ENCODE results near the gene OR52B6. TPM values are rescaled to one million over a fixed set of nuclear protein-coding genes. Genes with fewer than 3 reads are reported as not detected.

OR52B6 gene
- total and polyA plus RNA-seq, 2 of the 13 experiments (the other 11 are each of a cell fraction or from before 2014, with no cell fraction given) = not detected

GRCh38 chr11:5536482-5536881 is 44.2 kb upstream of the OR52B6 start (continued):
- TF ChIP-seq ZBTB3 (CRISPR knock-in tag; IDR thresholded peaks at IDR 0.05; ENCODE audit: borderline replicate concordance, low read depth) = no peak
- TF ChIP-seq ISX (CRISPR knock-in tag; conservative IDR thresholded peaks at IDR 0.05) = no peak
- no peak for TF ChIP-seq ZNF431 (CRISPR knock-in tag; IDR thresholded peaks at IDR 0.05; ENCODE audit: borderline replicate concordance, low read depth)
- no peak for TF ChIP-seq BATF2 (CRISPR knock-in tag; IDR thresholded peaks at IDR 0.05)
- no peak for TF ChIP-seq HDAC2 (CRISPR knock-in tag; IDR thresholded peaks at IDR 0.05)
- TF ChIP-seq ZNF552 (CRISPR knock-in tag; IDR thresholded peaks at IDR 0.05; ENCODE audit: borderline replicate concordance) = no peak
- TF ChIP-seq KLF13 (CRISPR knock-in tag; IDR thresholded peaks at IDR 0.05) = no peak
- TF ChIP-seq NFATC3 (CRISPR knock-in tag; IDR thresholded peaks at IDR 0.05) = no peak

DNA sequence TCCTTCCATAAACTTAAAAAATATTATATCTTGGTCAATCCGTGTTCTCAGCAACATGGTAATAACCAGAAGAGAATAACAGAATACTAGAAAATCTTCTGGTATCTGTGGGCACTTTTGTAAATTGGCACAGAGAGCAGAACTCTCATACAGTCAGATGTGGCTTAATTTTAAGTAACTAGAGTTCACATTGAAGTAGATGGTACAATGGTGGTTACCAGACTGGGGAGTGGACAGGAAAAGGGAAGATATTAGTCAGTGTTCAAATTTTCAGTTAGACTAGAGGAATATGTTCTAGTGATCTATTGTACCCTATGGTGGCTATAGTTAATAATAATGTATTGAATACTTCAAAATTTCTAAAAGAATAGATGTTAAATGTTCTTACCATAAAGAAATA is 39.2 kb upstream of the OR52B6 start:
- 0% methylated on average over 1 of the region's 1 CpG for WGBS (ENCODE audit: low lambda C conversion rate)
- POLR2A ChIA-PET = no interaction called here
- ATAC-seq = no peak
- CTCF ChIA-PET (ENCODE audit: low intra/inter-chr PET ratio, low total read pairs) = no interaction called here
- H3K27me3 ChIP-seq (ENCODE audit: control insufficient read depth in 1 of 2, insufficient read depth in 2 of 2, low read length in 2 of 2) = no peaks in the 10 kb centered on the region; a peak in 1 of 5 replicates
- H3K79me2 ChIP-seq (ENCODE audit: insufficient read depth, low read length) = no peaks in the 10 kb centered on the region
- H3K4me1 ChIP-seq (ENCODE audit: insufficient read depth, low read length) = no peaks in the 10 kb centered on the region
- no peaks in the 10 kb centered on the region for H4K20me1 ChIP-seq (ENCODE audit: insufficient read depth, low read length)
- H3K27ac ChIP-seq (ENCODE audit: extremely low read length, insufficient read depth, low read length) = no peak overlapping the region
- H2AFZ ChIP-seq (ENCODE audit: low read length) = no peak overlapping the region
- in situ Hi-C loops (cut with HindIII; ENCODE audit: extremely low pct_ligation_motif_present, low pct_unique_long_range_greater_than_20kb) (no loop called here), intact Hi-C loops (cut with micrococcal nuclease; ENCODE audit: unreplicated experiment) (no loop called here)
- no peaks in the 10 kb centered on the region for H3K36me3 ChIP-seq (replicated peaks in 1 of 2; ENCODE audit: control insufficient read depth in 1 of 2, insufficient read depth in 2 of 2, low read length in 2 of 2)
- H3K9me3 ChIP-seq (ENCODE audit: low read length) = no peaks in the 10 kb centered on the region
- H3K4me3 ChIP-seq (replicated peaks in 1 of 3; ENCODE audit: insufficient read depth in 1 of 3, low read depth in 2 of 3, low read length in 3 of 3) = no peak overlapping the region
- BruUV-seq (replicated peaks) = no TSS peak
- no peak overlapping the region for H3K9ac ChIP-seq (ENCODE audit: insufficient read depth, low read depth, low read length)
- H3K4me2 ChIP-seq (ENCODE audit: low read depth, low read length) = no peak overlapping the region
- no peak for DNase-seq (ENCODE audit: low spot score)
- no peak for FAIRE-seq
- TF ChIP-seq PATZ1 (CRISPR knock-in tag; IDR thresholded peaks at IDR 0.05) (no peak), ZNF207 (IDR thresholded peaks at IDR 0.05; ENCODE audit: borderline replicate concordance) (no peak), ZNF430 (CRISPR knock-in tag; IDR thresholded peaks at IDR 0.05) (no peak), FOXO1 (CRISPR knock-in tag; IDR thresholded peaks at IDR 0.05) (no peak), ZNF562 (CRISPR knock-in tag; IDR thresholded peaks at IDR 0.05; ENCODE audit: borderline replicate concordance) (no peak), ZNF230 (CRISPR knock-in tag; IDR thresholded peaks at IDR 0.05) (no peak), STAG1 (CRISPR knock-in tag; IDR thresholded peaks at IDR 0.05) (no peak), ZNF773 (CRISPR knock-in tag; IDR thresholded peaks at IDR 0.05; ENCODE audit: borderline replicate concordance) (no peak), THYN1 (CRISPR knock-in tag; IDR thresholded peaks at IDR 0.05; ENCODE audit: borderline replicate concordance, low read depth) (no peak), FOXC1 (CRISPR knock-in tag; IDR thresholded peaks at IDR 0.05; ENCODE audit: borderline replicate concordance) (no peak), SCMH1 (CRISPR knock-in tag; IDR thresholded peaks at IDR 0.05; ENCODE audit: borderline replicate concordance) (no peak), TCF7L2 (IDR thresholded peaks at IDR 0.05; ENCODE audit: low read depth, low read length) (no peak)
- TF ChIP-seq, protein P1, sequence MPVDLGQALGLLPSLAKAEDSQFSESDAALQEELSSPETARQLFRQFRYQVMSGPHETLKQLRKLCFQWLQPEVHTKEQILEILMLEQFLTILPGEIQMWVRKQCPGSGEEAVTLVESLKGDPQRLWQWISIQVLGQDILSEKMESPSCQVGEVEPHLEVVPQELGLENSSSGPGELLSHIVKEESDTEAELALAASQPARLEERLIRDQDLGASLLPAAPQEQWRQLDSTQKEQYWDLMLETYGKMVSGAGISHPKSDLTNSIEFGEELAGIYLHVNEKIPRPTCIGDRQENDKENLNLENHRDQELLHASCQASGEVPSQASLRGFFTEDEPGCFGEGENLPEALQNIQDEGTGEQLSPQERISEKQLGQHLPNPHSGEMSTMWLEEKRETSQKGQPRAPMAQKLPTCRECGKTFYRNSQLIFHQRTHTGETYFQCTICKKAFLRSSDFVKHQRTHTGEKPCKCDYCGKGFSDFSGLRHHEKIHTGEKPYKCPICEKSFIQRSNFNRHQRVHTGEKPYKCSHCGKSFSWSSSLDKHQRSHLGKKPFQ (CRISPR knock-in tag; IDR thresholded peaks at IDR 0.05; ENCODE audit: insufficient replicate concordance) = no peak
- TF ChIP-seq, protein P2, sequence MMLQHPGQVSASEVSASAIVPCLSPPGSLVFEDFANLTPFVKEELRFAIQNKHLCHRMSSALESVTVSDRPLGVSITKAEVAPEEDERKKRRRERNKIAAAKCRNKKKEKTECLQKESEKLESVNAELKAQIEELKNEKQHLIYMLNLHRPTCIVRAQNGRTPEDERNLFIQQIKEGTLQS (CRISPR knock-in tag; IDR thresholded peaks at IDR 0.05) = no peak
